Measurements from ENCODE around the gene C20orf144.

The C20orf144 gene

GRCh38 chr20:33650111-33650752 lies 11.9 kb upstream of the C20orf144 start:
- DNase-seq (ENCODE audit: low read depth, low spot score): no peak

- DNase-seq (ENCODE audit: low read depth, low spot score): no peak
Measured at GRCh38 chr20:33650753-33651561, 11.2 kb upstream of the C20orf144 start.

DNA sequence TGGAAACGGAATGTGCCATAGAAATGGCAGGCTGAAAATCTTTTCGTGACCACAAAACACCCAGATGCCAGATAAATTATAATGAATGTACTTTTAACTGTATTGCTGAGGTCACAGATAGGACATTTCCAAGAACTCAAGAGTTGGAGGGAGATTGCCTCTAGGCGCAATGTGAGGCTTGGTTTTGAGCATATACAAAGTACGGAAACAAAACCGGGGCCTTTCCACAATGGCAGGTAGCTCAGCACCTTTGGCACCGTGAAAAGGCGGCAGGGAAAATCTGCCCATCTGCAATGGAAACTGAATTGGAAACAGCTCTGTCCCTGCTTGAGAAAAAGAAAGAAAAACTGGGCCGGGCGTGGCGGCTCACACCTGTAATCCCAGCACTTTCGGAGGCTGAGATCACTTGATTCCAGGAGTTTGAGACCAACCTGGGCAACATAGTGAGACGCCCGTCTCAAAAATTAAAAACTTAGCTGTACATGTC lies 10.5 kb upstream of the C20orf144 start:
- DNase-seq (ENCODE audit: low read depth, low spot score): no peak

DNA sequence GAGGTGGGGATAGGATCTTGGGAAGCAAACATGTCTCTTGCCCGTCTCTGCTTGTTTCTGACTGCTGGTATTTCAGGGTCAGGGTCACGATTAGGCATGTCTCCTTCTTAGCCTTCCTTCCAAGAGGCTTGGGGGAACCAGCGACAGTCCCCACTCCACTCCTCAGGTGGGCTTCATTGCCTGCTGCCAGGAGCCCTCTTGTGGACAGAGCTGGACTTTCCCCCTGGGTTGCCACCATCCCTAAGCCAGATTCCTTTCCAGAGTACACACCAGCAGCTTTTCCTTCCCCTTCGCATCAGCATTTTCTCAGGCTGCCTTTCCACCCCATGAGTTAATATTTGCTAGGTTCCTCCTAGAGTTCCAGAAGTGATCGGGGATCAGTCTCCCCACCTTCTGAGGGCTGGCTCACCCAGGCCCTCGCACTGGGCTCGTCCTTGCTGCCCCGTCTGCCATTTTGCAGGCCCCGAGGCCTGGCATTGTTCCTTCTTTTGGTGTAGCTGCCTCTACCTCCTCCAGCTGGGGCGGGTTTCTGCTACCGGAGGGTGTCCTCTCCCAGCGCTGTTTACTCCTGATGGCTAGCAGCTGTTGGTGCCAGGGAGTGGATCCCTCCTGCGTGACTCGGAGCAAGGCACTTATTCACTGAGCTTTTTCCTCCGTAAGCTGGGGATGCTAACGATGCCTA lies 8.8 kb upstream of the C20orf144 start:
- DNase-seq (ENCODE audit: low read depth, low spot score): no peak

DNA sequence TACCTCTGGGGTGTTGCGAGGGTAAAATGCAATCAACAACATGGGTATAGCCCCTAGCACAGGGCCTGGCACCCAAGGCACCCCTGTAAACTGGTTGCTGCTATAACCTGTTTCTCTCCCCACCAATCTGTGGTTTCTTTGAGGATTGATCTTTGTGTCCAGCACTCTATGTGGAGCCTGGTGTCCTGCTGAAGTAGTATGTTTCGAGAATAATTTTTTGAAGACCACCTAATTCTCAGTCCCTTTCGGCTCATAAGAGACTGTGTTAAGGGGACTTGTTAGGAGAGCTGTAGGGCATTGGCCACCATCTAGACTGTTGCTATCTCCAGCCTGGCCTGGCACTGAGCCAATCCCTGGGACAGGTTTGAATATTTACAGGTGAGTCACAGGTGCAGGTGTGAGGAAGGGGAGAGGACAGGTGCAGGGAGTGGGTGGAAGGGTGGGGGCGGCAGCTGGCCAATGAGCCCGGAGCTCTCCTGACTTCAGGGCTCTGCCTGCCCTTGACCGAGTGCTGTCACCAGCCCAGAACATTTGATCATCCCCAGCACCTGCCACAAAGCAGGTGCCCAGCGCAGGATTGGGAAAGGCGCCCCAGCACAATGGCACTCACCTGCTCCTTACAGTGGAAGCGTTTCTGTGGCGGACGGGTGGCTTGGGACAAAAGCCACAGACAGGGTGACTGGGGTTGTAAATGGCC lies 8.1 kb upstream of the C20orf144 start:
- DNase-seq (ENCODE audit: low read depth, low spot score): no peak

DNA sequence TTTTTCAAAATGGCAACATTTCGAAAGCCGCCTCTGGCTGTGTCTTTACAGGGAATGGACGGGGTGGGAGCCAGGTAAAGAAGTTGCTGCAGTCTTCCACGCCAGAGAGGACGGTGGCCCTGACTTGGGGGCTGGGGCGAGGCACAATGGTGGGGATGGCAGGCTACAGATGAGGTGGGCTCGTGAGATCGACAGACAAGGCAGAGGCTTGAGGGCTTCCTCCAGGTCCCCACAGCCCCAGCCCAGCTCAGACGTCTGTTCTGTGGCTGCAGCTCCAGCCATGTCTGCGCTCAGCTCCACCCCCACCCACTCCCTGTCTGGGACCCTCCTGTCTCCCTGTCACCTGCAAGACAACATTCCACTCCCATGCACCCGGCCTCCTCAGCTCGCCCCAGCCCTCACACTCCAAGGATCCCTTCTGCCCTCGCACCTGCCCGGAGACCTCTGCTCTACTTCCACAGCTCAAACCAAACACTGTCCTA lies 7.4 kb upstream of the C20orf144 start:
- no peak for DNase-seq (ENCODE audit: low read depth, low spot score)

GRCh38 chr20:33655164-33655563 lies 7.0 kb upstream of the C20orf144 start:
- DNase-seq (ENCODE audit: low read depth, low spot score): no peak

- DNase-seq (ENCODE audit: low read depth, low spot score): no peak
Measured at GRCh38 chr20:33656010-33656782, 5.9 kb upstream of the C20orf144 start.

DNA sequence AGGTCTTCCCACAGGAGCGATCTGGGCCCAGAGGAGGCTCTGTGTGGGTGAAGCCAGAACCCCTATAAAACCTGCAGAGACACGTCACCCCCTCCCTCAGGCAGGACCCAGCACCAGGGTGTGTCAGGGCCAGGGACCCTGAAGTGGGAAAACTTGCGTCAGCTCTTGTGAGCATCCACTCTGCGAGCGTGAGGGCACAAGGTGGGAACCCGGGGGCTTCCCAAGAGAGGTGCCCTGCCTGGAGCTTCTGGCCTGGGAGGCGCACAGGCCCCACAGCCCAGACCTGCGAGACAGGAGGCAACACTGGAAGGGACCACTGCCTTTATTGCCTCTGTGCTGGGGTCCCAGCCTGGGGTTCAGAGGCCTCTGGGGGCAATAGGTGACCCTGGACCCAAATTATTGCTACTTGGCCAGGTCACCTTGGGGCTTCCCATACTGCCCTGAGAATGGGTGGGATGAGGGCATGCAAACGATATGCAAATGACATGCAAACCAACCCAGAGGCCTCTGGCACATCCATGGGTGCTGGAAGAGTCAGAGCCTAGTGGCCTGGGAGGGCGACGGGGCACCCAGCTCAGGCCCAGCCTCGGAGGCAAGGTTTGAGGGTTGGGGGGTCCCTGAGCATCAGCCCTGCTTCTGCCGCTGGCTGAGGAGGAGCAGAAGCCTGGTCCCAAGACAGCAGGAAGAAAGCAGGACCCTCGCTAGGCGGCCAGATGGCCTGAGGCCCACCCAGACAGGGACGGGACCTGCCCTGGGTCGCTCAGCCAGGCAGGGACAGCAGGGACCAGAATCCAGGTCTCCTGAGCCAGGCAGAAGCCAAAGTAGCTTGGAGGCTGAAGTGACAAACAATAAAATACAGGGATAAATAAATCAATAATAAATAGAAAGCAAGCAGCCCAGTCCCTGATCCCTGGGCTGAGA lies 5.1 kb upstream of the C20orf144 start:
- DNase-seq (ENCODE audit: low read depth, low spot score): no peak

GRCh38 chr20:33657704-33658095 lies 4.4 kb upstream of the C20orf144 start:
- DNase-seq (ENCODE audit: low read depth, low spot score): no peak

DNA sequence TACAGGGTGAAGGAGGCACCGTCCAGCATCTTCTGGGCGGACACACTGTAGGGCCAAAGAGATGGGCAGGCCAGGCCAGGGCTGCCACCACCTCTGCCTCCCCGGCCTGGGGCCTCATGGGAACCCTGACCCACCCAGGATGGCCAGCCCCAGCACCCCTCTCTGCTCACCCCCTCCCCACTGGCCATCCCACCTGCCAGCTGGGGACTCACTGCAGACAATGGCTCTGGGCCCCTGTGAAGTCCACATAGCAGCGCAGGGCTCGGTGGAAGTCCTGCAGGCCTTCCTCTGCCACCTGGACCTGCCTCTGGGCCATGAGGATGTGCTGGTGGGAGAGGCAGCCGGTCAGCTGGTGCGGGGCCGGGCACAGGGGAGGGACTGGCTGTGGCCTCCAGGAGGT lies 3.6 kb upstream of the C20orf144 start:
- no peak for DNase-seq (ENCODE audit: low read depth, low spot score)

GRCh38 chr20:33658929-33659328 lies 3.2 kb upstream of the C20orf144 start:
- no peak for DNase-seq (ENCODE audit: low read depth, low spot score)

DNA sequence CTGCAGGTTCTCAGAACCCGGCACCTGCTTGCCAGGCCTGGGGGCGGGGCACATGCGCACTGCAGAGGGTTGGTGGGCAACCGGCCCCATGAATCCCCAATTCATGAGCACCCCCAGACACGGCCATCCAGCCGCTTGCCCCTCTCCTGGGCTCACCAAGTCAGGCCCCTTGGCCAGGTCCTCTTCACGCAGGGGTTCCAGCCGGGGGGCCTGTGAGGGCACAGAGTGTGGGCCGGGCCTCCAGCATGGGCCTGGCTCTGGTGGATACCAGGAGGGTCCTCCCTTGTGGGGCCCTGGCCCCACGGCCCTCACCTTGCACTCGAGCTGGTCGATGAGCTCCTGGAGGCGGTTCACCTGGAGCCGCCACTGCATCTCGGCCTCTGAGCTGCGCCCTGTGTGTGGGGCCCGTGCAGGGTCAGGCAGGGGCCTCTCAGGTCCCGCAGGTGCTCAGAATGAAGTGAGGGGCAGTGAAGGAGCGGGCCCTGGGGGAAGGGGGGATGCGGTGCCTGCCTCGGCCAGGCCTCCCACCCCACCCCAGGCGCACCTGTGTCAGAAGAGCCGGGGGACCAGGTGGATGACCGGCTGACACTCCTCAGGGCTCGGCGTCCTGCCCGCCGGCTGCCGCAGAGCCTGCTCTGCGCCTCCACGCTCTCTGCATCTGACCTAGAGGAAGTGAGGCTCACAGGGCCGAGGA lies 2.6 kb upstream of the C20orf144 start:
- DNase-seq (ENCODE audit: low read depth, low spot score): no peak

GRCh38 chr20:33660035-33660684 lies 2.0 kb upstream of the C20orf144 start:
- DNase-seq (ENCODE audit: low read depth, low spot score): no peak

- DNase-seq (ENCODE audit: low read depth, low spot score): no peak
Measured at GRCh38 chr20:33660685-33661058, 1.5 kb upstream of the C20orf144 start.

DNA sequence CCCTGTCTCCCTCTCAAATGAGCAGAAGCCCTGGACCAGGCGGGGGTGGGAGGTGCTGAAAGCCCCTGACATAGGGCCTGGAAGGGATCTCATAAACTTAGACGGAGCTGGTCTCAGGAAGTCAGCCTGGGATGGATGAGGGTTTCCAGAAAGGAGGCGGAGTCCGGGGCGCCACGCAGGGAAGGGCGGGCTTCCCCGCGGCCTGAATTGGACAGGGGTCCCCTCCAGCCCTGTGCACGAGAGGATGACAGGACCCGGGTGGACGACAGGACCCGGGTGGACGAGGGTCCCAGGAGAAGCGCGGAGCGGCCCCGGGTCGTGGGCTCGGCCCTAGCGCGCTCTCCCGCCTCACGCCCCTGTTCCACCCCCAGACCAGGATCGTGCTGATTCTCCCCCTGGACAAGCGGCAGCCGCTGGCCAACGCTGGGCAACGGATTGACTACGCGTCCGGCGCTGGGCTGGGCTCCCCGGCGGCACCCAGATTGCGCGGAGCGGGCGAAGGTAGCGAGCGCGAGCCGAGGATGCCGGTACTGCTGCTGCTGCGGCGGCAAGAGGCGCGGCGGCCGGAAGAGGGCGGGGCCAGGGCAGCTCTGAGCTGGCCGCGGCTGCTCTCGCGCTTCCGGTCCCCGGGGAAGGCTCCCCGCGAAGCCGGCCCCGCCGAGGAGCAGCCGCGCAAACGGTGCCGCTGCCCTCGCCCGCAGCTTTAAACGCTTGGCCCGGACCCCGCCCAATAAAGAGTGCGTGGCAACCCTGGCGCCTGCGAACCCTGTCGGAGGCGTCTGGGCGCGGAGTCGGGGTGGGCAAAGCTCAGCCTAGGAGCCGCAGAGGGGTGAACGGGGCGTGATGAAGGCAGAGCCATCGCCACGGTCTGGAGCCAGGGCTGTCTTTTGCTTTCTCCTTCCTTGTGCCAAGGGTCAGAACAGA lies 1.3 kb downstream of the C20orf144 start:
- DNase-seq (ENCODE audit: low read depth, low spot score): no peak

- DNase-seq (ENCODE audit: low read depth, low spot score): no peak
Measured at GRCh38 chr20:33664085-33664761, 2.1 kb downstream of the C20orf144 start.
